Nephron progenitor cell (in vitro differentiated cells): ENCODE results near the gene PRR14.
A peak's percentile ranks its signal among the peaks of the same experiment; 100 is the strongest.

Experiments used
- DNase-seq: peaks from one replicate; pipeline ENCODE4 v3.0.0; 2021
- H3K27ac Mint-ChIP-seq: 2 replicates; pipeline ENCODE4 v1.8.0; 2021; ENCODE audit warnings: mild to moderate bottlenecking, moderate library complexity, mixed read lengths
- H3K27me3 Mint-ChIP-seq: 2 replicates; pipeline ENCODE4 v1.8.0; 2021; ENCODE audit warnings: mild to moderate bottlenecking, low read depth, mixed read lengths; ENCODE audit not compliant: poor library complexity
- H3K36me3 Mint-ChIP-seq: 2 replicates; pipeline ENCODE4 v1.8.0; 2021; ENCODE audit warnings: low read depth, mixed read lengths
- H3K4me1 Mint-ChIP-seq: 2 replicates; pipeline ENCODE4 v1.8.0; 2021; ENCODE audit warnings: mixed read lengths
- H3K4me3 Mint-ChIP-seq: 2 replicates; pipeline ENCODE4 v1.8.0; 2021; ENCODE audit warnings: mild to moderate bottlenecking, moderate library complexity, mixed read lengths
- H3K9me3 Mint-ChIP-seq: 2 replicates; pipeline ENCODE4 v1.8.0; 2021; ENCODE audit warnings: mild to moderate bottlenecking, moderate library complexity, mixed read lengths
- TF ChIP-seq, protein P1 (sequence below): fragments of 200-600 bp; sonication (generic); IDR thresholded peaks from 2 replicates; pipeline ENCODE4 v1.5.0; 2021; ENCODE audit warnings: antibody characterized with exemption

PRR14 gene

DNA sequence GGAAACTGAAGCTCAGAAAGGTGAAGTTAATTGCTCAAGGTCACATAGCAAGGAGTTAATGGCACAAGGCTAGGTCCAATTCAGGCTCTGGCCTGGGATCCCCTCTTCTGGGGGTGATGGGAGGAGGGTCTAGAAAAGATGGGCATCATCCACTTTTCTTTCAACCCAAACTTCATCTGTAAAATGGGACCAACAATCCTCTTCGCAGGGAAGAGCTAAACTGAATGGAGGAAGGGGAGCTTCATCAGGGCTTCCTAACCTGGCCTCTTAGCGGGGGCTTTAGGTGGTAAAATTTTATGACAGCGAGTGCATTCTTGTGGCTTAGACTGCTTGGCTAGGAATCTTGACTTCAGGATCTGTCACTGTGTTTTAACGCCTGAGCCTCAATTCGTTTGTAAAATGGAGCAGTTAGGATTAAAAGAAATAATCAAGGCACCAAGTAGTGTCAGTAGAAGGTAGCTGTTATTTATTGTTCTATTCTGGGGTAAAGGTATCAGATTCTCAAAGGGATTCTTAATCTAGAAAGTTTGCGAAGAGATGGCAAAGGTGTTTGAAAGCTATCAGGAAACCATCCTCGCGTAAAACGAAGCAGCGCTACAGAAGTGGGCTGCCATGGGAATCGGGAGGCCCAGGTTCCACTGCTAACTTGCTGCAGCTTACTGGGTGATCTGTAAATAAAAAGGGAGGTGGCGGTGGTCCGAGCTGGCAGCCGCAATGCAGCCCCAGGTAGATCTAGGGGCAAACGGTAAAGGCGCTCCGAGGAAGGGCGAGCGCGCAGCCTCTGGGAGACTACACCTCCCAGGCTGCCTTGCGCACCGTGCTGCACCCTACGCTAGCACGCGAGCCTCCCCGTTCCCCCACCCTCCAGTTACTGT is 46.7 kb downstream of the PRR14 start:
- Mint-ChIP-seq H3K4me3 (peak overlapping the region; percentile 96), H3K9me3 (no peaks in the 10 kb centered on the region), H3K36me3 (peaks cover 18% of the 10 kb centered on the region), H3K27me3 (peaks cover 4% of the 10 kb centered on the region), H3K27ac (peak overlapping the region; percentile 100), H3K4me1 (peaks cover 47% of the 10 kb centered on the region)
- TF ChIP-seq, protein P1, sequence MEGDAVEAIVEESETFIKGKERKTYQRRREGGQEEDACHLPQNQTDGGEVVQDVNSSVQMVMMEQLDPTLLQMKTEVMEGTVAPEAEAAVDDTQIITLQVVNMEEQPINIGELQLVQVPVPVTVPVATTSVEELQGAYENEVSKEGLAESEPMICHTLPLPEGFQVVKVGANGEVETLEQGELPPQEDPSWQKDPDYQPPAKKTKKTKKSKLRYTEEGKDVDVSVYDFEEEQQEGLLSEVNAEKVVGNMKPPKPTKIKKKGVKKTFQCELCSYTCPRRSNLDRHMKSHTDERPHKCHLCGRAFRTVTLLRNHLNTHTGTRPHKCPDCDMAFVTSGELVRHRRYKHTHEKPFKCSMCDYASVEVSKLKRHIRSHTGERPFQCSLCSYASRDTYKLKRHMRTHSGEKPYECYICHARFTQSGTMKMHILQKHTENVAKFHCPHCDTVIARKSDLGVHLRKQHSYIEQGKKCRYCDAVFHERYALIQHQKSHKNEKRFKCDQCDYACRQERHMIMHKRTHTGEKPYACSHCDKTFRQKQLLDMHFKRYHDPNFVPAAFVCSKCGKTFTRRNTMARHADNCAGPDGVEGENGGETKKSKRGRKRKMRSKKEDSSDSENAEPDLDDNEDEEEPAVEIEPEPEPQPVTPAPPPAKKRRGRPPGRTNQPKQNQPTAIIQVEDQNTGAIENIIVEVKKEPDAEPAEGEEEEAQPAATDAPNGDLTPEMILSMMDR: no peak
- no peak for DNase-seq

DNA sequence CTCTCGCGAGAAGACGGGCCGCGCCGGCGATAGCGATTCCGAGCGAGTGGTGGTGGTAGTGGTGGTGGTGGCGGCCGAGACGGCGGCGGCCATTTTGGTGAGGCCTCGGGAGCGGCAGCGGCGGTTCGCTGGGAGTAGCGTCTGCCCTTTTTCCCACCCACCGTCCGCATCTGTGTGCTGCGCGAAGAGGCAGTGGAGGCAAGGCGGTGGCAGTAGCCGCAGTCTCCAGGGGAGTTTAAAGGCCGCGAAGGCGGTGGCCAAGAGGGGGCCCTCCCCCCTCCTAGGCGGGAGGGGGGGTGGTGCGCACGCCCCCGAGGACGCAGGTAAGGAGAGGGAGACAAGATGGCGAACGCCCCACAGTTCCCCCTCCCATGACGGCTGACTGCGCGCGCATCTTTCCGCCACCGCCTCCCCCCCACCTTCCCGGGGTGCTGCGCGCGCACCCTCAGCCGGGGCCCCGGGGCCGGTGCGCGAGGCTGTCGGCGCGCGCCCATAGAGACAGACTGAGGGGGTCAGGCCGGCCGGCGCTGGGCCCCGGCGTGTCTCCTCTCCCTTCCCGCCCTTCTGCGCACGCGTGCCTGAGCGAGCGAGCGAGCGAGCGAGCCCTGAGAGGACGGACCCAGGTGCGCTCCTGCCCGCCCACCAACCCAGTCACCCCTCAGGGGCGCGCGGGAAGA is 47.5 kb downstream of the PRR14 start:
- TF ChIP-seq, protein P1: no peak
- Mint-ChIP-seq H3K4me3 (peak overlapping the region; percentile 96), H3K9me3 (no peaks in the 10 kb centered on the region), H3K27ac (peak overlapping the region; percentile 100), H3K4me1 (peaks cover 43% of the 10 kb centered on the region), H3K36me3 (peaks cover 24% of the 10 kb centered on the region), H3K27me3 (no peaks in the 10 kb centered on the region)
- peak; percentile 98 for DNase-seq

DNA sequence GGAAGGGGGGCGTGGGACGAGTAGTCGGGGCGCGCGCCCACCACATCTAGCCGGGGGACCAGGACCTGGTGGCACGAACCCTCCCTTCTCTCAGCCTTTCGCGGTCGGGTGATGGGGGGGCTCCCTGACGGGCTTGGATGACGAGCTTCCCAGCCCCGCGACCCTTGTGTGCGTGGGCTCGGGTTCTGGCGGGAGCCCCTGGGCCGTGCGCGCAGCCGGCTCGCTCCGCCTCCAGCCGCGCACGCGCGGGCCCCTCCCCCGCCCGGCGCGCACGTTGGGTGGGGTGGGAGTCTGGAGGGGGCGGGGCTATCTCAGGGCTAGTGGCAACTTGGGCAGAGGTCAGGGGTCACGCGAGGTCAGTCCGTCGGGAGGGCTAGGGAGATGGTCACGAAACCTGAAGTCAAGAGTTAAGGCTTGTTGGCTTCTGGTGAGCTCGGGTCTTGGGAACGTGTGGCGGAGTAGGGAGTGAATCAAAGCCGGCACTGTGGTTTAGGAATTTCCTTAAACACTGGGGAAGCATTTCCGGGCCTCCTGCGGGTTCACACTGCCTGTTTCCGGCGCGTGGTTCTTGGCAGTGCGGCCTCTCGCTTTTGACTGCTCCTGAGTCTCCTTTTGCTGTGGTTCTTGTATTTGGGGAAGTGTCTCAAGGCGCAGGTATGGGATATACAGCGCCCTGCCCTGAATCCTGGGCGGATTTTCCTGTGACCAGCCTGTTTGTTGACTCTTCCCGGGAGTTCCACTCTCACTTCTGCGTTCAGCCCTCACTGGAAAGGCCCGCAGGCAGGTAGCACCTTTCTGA is 48.3 kb downstream of the PRR14 start, which contains the start of gene SRCAP:
TSS of gene SRCAP (plus strand) at position 356 of the 799 bp plus-strand sequence. CDS start 1,654 bp downstream, outside the sequence.
- Mint-ChIP-seq H3K9me3 (no peaks in the 10 kb centered on the region), H3K27ac (peak within 1 kb of the TSS; percentile 100), H3K36me3 (peaks cover 28% of the 10 kb centered on the region), H3K27me3 (no peaks in the 10 kb centered on the region), H3K4me1 (peaks cover 37% of the 10 kb centered on the region), H3K4me3 (peak within 1 kb of the TSS; percentile 96)
- peak; percentile 89 for DNase-seq
- TF ChIP-seq, protein P1: no peak

DNA sequence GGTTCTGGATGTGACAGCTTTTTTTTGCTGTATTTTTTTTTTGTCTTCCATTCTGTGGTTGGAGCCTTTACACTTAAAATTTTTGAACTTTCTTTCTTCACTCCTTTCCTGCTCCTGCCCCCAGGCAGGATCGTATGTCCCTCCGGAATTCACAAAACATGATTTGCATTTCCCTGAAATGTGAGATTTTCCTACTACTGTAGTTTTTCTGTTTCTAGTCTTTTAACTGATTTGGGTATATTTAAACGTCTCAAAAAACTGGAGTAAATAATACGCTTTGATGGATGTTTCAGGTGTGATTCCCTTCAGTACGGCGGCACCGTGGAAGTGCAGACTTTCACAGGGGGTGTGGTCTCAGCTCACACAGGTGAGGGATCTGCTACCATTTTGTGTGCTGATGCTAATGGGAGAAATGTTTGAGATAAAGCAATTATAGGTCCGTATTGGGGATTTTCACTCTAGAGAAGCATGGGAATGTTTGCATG is 48.9 kb downstream of the PRR14 start:
- H3K27ac Mint-ChIP-seq: peak overlapping the region; percentile 100
- no peaks in the 10 kb centered on the region for H3K27me3 Mint-ChIP-seq
- peaks cover 34% of the 10 kb centered on the region for H3K36me3 Mint-ChIP-seq
- no peaks in the 10 kb centered on the region for H3K9me3 Mint-ChIP-seq
- DNase-seq: no peak
- H3K4me3 Mint-ChIP-seq: peak overlapping the region; percentile 96
- H3K4me1 Mint-ChIP-seq: peaks cover 37% of the 10 kb centered on the region
- TF ChIP-seq, protein P1: no peak

DNA sequence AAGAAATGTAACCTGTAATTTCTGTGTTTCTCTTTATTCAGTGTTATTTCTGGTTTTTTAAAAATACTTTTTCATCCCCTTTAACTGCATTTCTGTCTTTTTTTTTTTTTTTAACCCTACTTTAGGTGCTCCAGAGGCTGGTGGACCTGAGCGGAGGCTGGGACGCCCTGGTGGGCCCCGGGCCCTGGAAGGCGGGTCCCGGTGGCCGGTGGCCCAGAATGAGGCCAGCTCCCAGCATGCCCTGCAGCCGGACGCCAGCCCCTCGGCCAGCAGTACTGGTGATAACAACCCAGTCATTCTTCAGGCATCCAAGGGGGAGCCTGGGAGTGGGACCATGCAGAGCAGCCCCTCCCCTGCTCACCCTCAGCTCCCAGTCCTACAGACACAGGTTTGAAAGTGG is 49.7 kb downstream of the PRR14 start:
- peaks cover 34% of the 10 kb centered on the region for H3K36me3 Mint-ChIP-seq

More for the DNA sequence above, 49.7 kb downstream of the PRR14 start:
- Mint-ChIP-seq H3K9me3 (no peaks in the 10 kb centered on the region), H3K27me3 (no peaks in the 10 kb centered on the region), H3K4me3 (peak overlapping the region; percentile 96), H3K27ac (peak overlapping the region; percentile 74), H3K4me1 (peaks cover 31% of the 10 kb centered on the region)
- DNase-seq: no peak
- TF ChIP-seq, protein P1: no peak
